CD4-positive, CD25-positive, alpha-beta regulatory T cell (primary cell): ENCODE data around the gene ZC3H13. TPM values are rescaled to one million over a fixed set of nuclear protein-coding genes. Genes with fewer than 3 reads are reported as not detected.

Experiments used
- ATAC-seq, 2 donors: fragments of 150-1000 bp; cut with Tn5 transposase; one replicate each; pipeline ENCODE4 v1.10.0; 2021; ENCODE audit warnings: low read depth in 2 of 2, moderate number of reproducible peaks in 2 of 2, moderate library complexity in 1 of 2
- DNase-seq, 3 donors: peaks; one replicate each; pipeline versions ENCODE4 v3.0.0 to v3.0.0-alpha.2; 2012 to 2022; ENCODE audit warnings: mixed read lengths in 1 of 3
- H3K27ac ChIP-seq: one replicate; pipeline ENCODE4 v1.7.0; 2013; ENCODE audit warnings: mild to moderate bottlenecking, low read length; ENCODE audit not compliant: insufficient read depth, poor library complexity, severe bottlenecking
- H3K27me3 ChIP-seq: one replicate; pipeline ENCODE4 v1.7.0; 2013; ENCODE audit warnings: low read length; ENCODE audit not compliant: control insufficient read depth, insufficient read depth
- H3K36me3 ChIP-seq: one replicate; pipeline ENCODE4 v1.7.0; 2013; ENCODE audit warnings: mild to moderate bottlenecking, low read length, moderate library complexity; ENCODE audit not compliant: control insufficient read depth, insufficient read depth
- H3K4me1 ChIP-seq: 2 replicates; pipeline ENCODE4 v1.7.0; 2013; ENCODE audit warnings: mild to moderate bottlenecking, low read length; ENCODE audit not compliant: insufficient read depth, control insufficient read depth, poor library complexity, severe bottlenecking
- H3K4me3 ChIP-seq: one replicate; pipeline ENCODE4 v1.7.0; 2013; ENCODE audit warnings: low read depth, mild to moderate bottlenecking, low read length, moderate library complexity
- H3K9me3 ChIP-seq, 2 experiments: 1 replicate in 1 of 2; 2 replicates in 1 of 2; pipeline ENCODE4 v1.7.0; 2013; ENCODE audit warnings: low read length in 2 of 2, mild to moderate bottlenecking in 1 of 2, moderate library complexity in 1 of 2; ENCODE audit not compliant: control insufficient read depth in 2 of 2
- H3K27ac Mint-ChIP-seq, 3 donors: one replicate each; pipeline ENCODE4 v1.8.0; 2020 to 2022; ENCODE audit warnings: mild to moderate bottlenecking in 3 of 3, mixed read lengths in 3 of 3, moderate library complexity in 2 of 3
- H3K27me3 Mint-ChIP-seq: one replicate; pipeline ENCODE4 v1.8.0; 2022; ENCODE audit warnings: mild to moderate bottlenecking, mixed read lengths
- H3K36me3 Mint-ChIP-seq: one replicate; pipeline ENCODE4 v1.8.0; 2020; ENCODE audit warnings: mixed read lengths
- H3K4me1 Mint-ChIP-seq, 4 donors: one replicate each; pipeline ENCODE4 v1.8.0; 2020 to 2022; ENCODE audit warnings: mixed read lengths in 4 of 4, mild to moderate bottlenecking in 1 of 4
- H3K4me3 Mint-ChIP-seq, 4 donors: one replicate each; pipeline ENCODE4 v1.8.0; 2020 to 2022; ENCODE audit warnings: mild to moderate bottlenecking in 4 of 4, mixed read lengths in 4 of 4, moderate library complexity in 3 of 4
- H3K9me3 Mint-ChIP-seq, 7 donors: one replicate each; pipeline ENCODE4 v1.8.0; 2020 to 2022; ENCODE audit warnings: mixed read lengths in 7 of 7, mild to moderate bottlenecking in 3 of 7, moderate library complexity in 2 of 7
- polyA plus RNA-seq, 4 donors: library from polyadenylated mRNA; unstranded; fragments of 300-500 nt; fragmentation: Illumina TruSeq; gene quantifications; one replicate each; pipeline ENCODE4 v1.2.3, GENCODE V29; 2021
- total RNA-seq: library from RNA; stranded (reverse); gene quantifications from one replicate; pipeline ENCODE4 v1.2.3, GENCODE V29; 2022

ZC3H13 gene
- total and polyA plus RNA-seq, 5 donors from 2014 or later, result 23.7 to 58.4 (median 25.3) TPM

GRCh38 chr13:46025157-46025556 lies 27.4 kb downstream of the ZC3H13 start:
- Mint-ChIP-seq H3K9me3 (peaks cover 0 to 4% (median 0%) of the 10 kb centered on the region in 7 donors), H3K4me3 (no peak overlapping the region), H3K4me1 (peaks cover 8 to 33% (median 24%) of the 10 kb centered on the region in 4 donors), H3K36me3 (peaks cover 40% of the 10 kb centered on the region), H3K27ac (no peak overlapping the region), H3K27me3 (no peaks in the 10 kb centered on the region)
- H3K4me1 ChIP-seq, result no peaks in the 10 kb centered on the region
- H3K4me3 ChIP-seq, result no peak overlapping the region
- no peak overlapping the region for H3K27ac ChIP-seq
- peaks cover under 1 to 4% of the 10 kb centered on the region in 2 experiments for H3K9me3 ChIP-seq
- ATAC-seq, result no peak
- no peak for DNase-seq
- no peaks in the 10 kb centered on the region for H3K27me3 ChIP-seq
- peaks cover 29% of the 10 kb centered on the region for H3K36me3 ChIP-seq

GRCh38 chr13:46022481-46022880 lies 30.1 kb downstream of the ZC3H13 start:
- no peaks in the 10 kb centered on the region for H3K4me1 ChIP-seq
- Mint-ChIP-seq H3K9me3 (no peaks in the 10 kb centered on the region), H3K27ac (no peak overlapping the region), H3K27me3 (no peaks in the 10 kb centered on the region), H3K4me3 (no peak overlapping the region), H3K36me3 (peaks cover 28% of the 10 kb centered on the region), H3K4me1 (peaks cover 3 to 22% (median 11%) of the 10 kb centered on the region in 4 donors)
- no peak overlapping the region for H3K4me3 ChIP-seq
- ATAC-seq, result no peak
- no peaks in the 10 kb centered on the region for H3K27me3 ChIP-seq
- peaks cover 47% of the 10 kb centered on the region for H3K36me3 ChIP-seq
- DNase-seq, result no peak
- no peaks in the 10 kb centered on the region for H3K9me3 ChIP-seq
- no peak overlapping the region for H3K27ac ChIP-seq

GRCh38 chr13:46016216-46016615 lies 36.3 kb downstream of the ZC3H13 start:
- no peak overlapping the region for H3K27ac ChIP-seq
- ATAC-seq, result no peak
- no peaks in the 10 kb centered on the region for H3K9me3 ChIP-seq
- Mint-ChIP-seq H3K9me3 (no peaks in the 10 kb centered on the region), H3K27me3 (no peaks in the 10 kb centered on the region), H3K36me3 (peaks cover 29% of the 10 kb centered on the region), H3K4me1 (peaks cover 2 to 35% (median 7%) of the 10 kb centered on the region in 4 donors), H3K27ac (peak overlapping the region in 1 of 3 donors; percentile 42), H3K4me3 (no peak overlapping the region)
- DNase-seq, result no peak
- no peak overlapping the region for H3K4me3 ChIP-seq
- no peaks in the 10 kb centered on the region for H3K27me3 ChIP-seq
- no peaks in the 10 kb centered on the region for H3K4me1 ChIP-seq
- peaks cover 54% of the 10 kb centered on the region for H3K36me3 ChIP-seq

GRCh38 chr13:46015366-46015765 lies 37.2 kb downstream of the ZC3H13 start:
- DNase-seq (no peak), ATAC-seq (no peak)
- no peaks in the 10 kb centered on the region for H3K9me3 ChIP-seq
- no peaks in the 10 kb centered on the region for H3K9me3 Mint-ChIP-seq
- H3K27me3 Mint-ChIP-seq, result no peaks in the 10 kb centered on the region
- H3K27ac Mint-ChIP-seq, result no peak overlapping the region
- H3K36me3 ChIP-seq, result peaks cover 60% of the 10 kb centered on the region
- peaks cover 30% of the 10 kb centered on the region for H3K36me3 Mint-ChIP-seq
- no peak overlapping the region for H3K4me3 ChIP-seq
- H3K27ac ChIP-seq, result no peak overlapping the region
- no peaks in the 10 kb centered on the region for H3K4me1 ChIP-seq
- peaks cover 2 to 35% (median 7%) of the 10 kb centered on the region in 4 donors for H3K4me1 Mint-ChIP-seq
- H3K4me3 Mint-ChIP-seq, result no peak overlapping the region
- no peaks in the 10 kb centered on the region for H3K27me3 ChIP-seq

- DNase-seq (no peak), ATAC-seq (no peak)
- Histone ChIP-seq H3K36me3 (peaks cover 59% of the 10 kb centered on the region), H3K27ac (no peak overlapping the region), H3K4me1 (no peaks in the 10 kb centered on the region), H3K4me3 (no peak overlapping the region), H3K27me3 (no peaks in the 10 kb centered on the region), H3K9me3 (no peaks in the 10 kb centered on the region)
- no peaks in the 10 kb centered on the region for H3K9me3 Mint-ChIP-seq
- H3K27me3 Mint-ChIP-seq, result no peaks in the 10 kb centered on the region
- peaks cover 2 to 38% (median 6%) of the 10 kb centered on the region in 4 donors for H3K4me1 Mint-ChIP-seq
- H3K4me3 Mint-ChIP-seq, result no peak overlapping the region
- H3K36me3 Mint-ChIP-seq, result peaks cover 39% of the 10 kb centered on the region
- no peak overlapping the region for H3K27ac Mint-ChIP-seq
Observed at GRCh38 chr13:46012404-46012803, 40.1 kb downstream of the ZC3H13 start.

GRCh38 chr13:46010148-46010547 lies 42.4 kb downstream of the ZC3H13 start:
- Histone ChIP-seq H3K27me3 (no peaks in the 10 kb centered on the region), H3K27ac (no peak overlapping the region), H3K4me3 (no peak overlapping the region), H3K4me1 (no peaks in the 10 kb centered on the region), H3K9me3 (no peaks in the 10 kb centered on the region), H3K36me3 (peaks cover 48% of the 10 kb centered on the region)
- Mint-ChIP-seq H3K27ac (peak overlapping the region in 1 of 3 donors; percentile 31), H3K27me3 (no peaks in the 10 kb centered on the region), H3K4me1 (peaks cover 2 to 26% (median 5%) of the 10 kb centered on the region in 4 donors), H3K4me3 (no peak overlapping the region), H3K9me3 (no peaks in the 10 kb centered on the region), H3K36me3 (peaks cover 27% of the 10 kb centered on the region)
- no peak for ATAC-seq
- DNase-seq, result no peak

GRCh38 chr13:46008631-46009030 lies 43.9 kb downstream of the ZC3H13 start:
- Histone ChIP-seq H3K4me3 (no peak overlapping the region), H3K36me3 (peaks cover 48% of the 10 kb centered on the region), H3K9me3 (no peaks in the 10 kb centered on the region), H3K27ac (no peak overlapping the region), H3K27me3 (no peaks in the 10 kb centered on the region), H3K4me1 (no peaks in the 10 kb centered on the region)
- DNase-seq (no peak), ATAC-seq (no peak)
- Mint-ChIP-seq H3K36me3 (peaks cover 23% of the 10 kb centered on the region), H3K9me3 (no peaks in the 10 kb centered on the region), H3K27ac (no peak overlapping the region), H3K4me1 (peaks cover 0 to 17% (median 1%) of the 10 kb centered on the region in 4 donors), H3K27me3 (no peaks in the 10 kb centered on the region), H3K4me3 (no peak overlapping the region)

- Mint-ChIP-seq H3K27ac (no peak overlapping the region), H3K36me3 (peaks cover 38% of the 10 kb centered on the region), H3K27me3 (no peaks in the 10 kb centered on the region), H3K4me3 (no peak overlapping the region), H3K4me1 (peaks cover 0 to 11% (median 8%) of the 10 kb centered on the region in 4 donors), H3K9me3 (no peaks in the 10 kb centered on the region)
- Histone ChIP-seq H3K4me1 (no peaks in the 10 kb centered on the region), H3K9me3 (no peaks in the 10 kb centered on the region), H3K36me3 (peaks cover 54% of the 10 kb centered on the region), H3K4me3 (no peak overlapping the region), H3K27me3 (no peaks in the 10 kb centered on the region), H3K27ac (no peak overlapping the region)
- DNase-seq, result no peak
- ATAC-seq, result no peak
Observed at GRCh38 chr13:46006688-46007452, 45.7 kb downstream of the ZC3H13 start.
